ENCODE data around the gene PLCB1. TPM values are rescaled to one million over a fixed set of nuclear protein-coding genes. Genes with fewer than 3 reads are reported as not detected.

Gene PLCB1
- total RNA-seq, 2 experiments from 2014 or later: 0.63 to 1.5 TPM

GRCh38 chr20:8932192-8933165 is 800.4 kb downstream of the PLCB1 start:
- Mint-ChIP-seq H3K4me3 (no peak overlapping the region), H3K9me3 (ENCODE audit: insufficient read depth) (peaks cover 6% of the 10 kb centered on the region), H3K36me3 (ENCODE audit: low read depth) (no peaks in the 10 kb centered on the region), H3K27ac (no peak overlapping the region), H3K27me3 (ENCODE audit: low read depth) (no peaks in the 10 kb centered on the region), H3K4me1 (ENCODE audit: low read depth) (no peaks in the 10 kb centered on the region)
- DNase-seq (no peak), ATAC-seq (no peak)
- ChIA-PET CTCF (no interaction called here), POLR2A (no interaction called here)

- DNase-seq (no peak), ATAC-seq (no peak)
- CTCF ChIA-PET: no interaction called here
- no peak overlapping the region for H3K27ac Mint-ChIP-seq
- no peak overlapping the region for H3K4me3 Mint-ChIP-seq
- no peaks in the 10 kb centered on the region for H3K27me3 Mint-ChIP-seq (ENCODE audit: low read depth)
- POLR2A ChIA-PET: no interaction called here
- peaks cover 6% of the 10 kb centered on the region for H3K9me3 Mint-ChIP-seq (ENCODE audit: insufficient read depth)
- no peaks in the 10 kb centered on the region for H3K36me3 Mint-ChIP-seq (ENCODE audit: low read depth)
- H3K4me1 Mint-ChIP-seq (ENCODE audit: low read depth): no peaks in the 10 kb centered on the region
Measured at GRCh38 chr20:8933381-8933807, 801.3 kb downstream of the PLCB1 start.

GRCh38 chr20:8934362-8934761 is 802.3 kb downstream of the PLCB1 start:
- ChIA-PET CTCF (no interaction called here), POLR2A (no interaction called here)
- H3K27ac Mint-ChIP-seq: no peak overlapping the region
- ATAC-seq (no peak), DNase-seq (no peak)
- no peak overlapping the region for H3K4me3 Mint-ChIP-seq
- no peaks in the 10 kb centered on the region for H3K4me1 Mint-ChIP-seq (ENCODE audit: low read depth)
- no peaks in the 10 kb centered on the region for H3K27me3 Mint-ChIP-seq (ENCODE audit: low read depth)
- no peaks in the 10 kb centered on the region for H3K36me3 Mint-ChIP-seq (ENCODE audit: low read depth)
- peaks cover 6% of the 10 kb centered on the region for H3K9me3 Mint-ChIP-seq (ENCODE audit: insufficient read depth)

Other genes starting within 250 kb of the PLCB1 start
- gene HAO1, start 191.8 kb upstream of the PLCB1 start, total RNA-seq: not detected
- gene TMX4, start 112.5 kb upstream of the PLCB1 start, total RNA-seq: 10 to 100 TPM; 24.9 to 31.6 TPM

All from activated CD8-positive, alpha-beta T cell treated with anti-CD3 and anti-CD28 coated beads, Interleukin-2, amount 10 ng/mL, durations not matched to agents 7 days and 5 days (primary cell).